ENCODE measurements around the gene ZNF692. TPM values are rescaled to one million over a fixed set of nuclear protein-coding genes. Genes with fewer than 3 reads are reported as not detected.
"Not testable (repeated sequence)": the region's sequence is repeated elsewhere in the genome, so short reads cannot be mapped to it uniquely, and the experiment has no call there.

ZNF692 gene
- total RNA-seq (2014; rRNA removed; shearing (Covaris generic)): 15.0 and 26.1 TPM in 2 replicates

DNA sequence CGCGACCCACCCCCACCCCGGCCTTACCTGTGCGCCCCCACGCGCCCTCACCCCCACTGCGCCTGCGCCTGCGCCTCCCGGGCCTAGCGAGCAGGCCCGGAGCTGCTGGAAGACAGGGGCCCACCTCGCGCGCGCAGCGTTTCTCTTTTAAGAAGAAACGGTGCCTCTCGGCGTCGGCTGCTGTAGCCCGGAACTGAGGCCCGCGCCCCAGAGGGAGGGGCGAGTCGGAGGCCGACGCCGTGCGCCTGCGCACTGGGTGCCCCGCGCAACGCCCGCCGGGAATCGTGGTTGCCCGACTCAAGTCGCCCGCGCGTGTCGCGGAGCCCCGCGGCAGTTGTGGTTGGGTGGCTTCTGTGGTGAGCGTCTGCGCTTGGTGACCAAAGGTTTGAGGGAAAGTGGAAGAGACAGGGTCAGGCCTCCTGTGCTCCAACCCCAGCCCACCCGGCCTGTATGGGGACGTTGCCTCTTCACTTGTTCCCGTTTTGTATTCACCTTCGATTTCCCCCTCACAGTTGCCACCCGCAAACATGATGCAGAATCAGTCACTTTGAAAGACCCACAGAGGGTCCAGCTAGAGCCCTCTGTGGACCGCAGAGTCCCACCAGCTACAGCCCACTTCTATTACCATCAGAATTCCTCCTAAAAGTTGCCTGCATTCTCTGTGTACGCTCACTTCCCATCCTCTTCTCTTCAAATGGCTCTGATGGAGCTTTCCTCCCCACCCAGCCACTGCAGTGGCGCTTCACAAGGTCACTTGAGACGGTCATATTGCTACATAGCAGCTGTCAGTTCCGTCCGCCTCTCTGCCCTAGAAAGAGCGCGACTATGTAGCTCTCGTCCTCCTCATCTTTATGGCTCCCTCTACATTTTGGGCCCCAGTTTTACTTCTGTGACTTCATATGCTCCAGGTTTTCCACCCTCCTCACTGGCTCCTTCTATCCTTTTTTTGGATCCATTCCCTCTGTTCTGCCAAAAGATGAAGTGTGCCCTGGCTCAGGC lies at the start of gene ZNF692:
TSS of gene ZNF692 (minus strand) at position 195 of the 999 bp plus-strand sequence. CDS start 776 bp downstream, outside the sequence.
- peak; percentile 95 for DNase-seq (ENCODE audit: low spot score)

- DNase-seq (ENCODE audit: low spot score): no peak
Observed at GRCh38 chr1:248906753-248907661, 48.1 kb upstream of the ZNF692 start.

DNA sequence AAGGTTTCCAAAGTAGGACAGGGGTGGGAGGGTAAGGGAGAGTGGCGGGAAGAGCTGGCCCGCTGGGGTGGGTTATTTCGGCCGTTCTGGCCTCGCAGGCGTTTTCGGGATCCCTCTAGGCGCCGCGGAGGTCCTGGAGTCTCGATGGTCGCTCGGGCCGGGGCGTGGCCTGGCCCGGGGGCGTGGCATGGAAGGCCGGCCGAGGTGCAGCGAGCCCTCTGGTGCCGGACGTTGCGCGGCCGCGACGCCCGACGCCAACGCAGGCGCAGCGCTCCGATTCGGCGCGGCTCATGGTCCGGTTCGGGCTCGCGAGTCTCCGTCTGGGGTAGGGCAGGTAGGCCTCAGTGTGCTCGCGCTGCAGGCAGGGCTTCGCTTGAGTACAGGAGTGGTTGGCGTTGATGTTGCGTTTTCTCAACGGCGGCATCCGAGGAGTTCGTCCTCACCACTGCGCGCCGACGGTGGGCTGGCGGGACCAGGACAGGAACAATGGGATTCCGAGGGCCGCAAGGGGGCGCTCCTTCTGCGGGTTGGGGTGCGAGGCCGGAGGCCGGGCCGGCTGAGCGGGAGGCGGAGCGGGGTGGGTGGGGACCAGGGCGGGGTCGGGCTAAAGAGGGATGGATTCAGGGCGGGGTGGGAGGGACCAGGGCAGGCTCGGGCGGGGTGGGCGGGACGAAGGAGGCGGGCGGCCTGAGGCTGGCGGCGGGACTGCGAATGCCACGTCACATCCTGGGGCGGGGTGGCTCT lies 47.3 kb upstream of the ZNF692 start, which contains the start of gene PGBD2:
TSS of gene PGBD2 (plus strand) at position 227 of the 744 bp plus-strand sequence. CDS start 7,628 bp downstream, outside the sequence.
- DNase-seq (ENCODE audit: low spot score): peak; percentile 86

DNA sequence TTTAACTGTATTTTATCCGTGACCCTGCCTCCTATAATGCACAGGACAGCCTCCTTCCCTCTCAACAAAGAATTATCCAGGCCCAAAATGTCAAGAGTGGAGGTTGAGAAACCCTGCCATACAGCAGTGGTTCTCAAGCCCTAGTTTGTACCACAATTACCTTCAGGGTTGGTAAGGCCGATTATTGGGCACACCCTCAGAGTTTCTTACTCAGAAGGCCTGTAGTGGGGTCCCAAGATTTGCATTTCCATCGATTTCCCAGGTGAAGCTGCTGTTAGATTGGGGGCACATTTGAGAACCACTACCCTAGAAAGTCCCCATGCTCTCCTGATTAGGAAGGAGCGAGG lies 46.8 kb upstream of the ZNF692 start:
- no peak for DNase-seq (ENCODE audit: low spot score)

GRCh38 chr1:248904437-248905216 lies 45.7 kb upstream of the ZNF692 start:
- DNase-seq (ENCODE audit: low spot score): no peak

DNA sequence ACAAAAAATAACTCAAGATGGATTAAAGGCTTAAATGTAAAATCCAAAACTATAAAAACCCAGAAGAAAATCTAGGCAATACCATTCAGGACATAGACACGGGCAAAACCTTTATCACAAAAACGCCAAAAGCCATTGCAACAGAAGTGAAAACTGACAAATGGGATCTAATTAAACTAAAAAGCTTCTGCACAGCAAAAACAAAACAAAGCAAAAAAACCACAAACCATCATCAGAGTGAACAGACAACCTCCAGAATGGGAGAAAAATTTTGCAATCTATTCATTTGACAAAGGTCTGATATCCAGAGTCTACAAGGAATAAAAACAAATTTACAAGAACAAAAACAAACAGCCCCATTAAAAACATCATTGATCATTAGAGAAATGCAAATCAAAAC lies 42.7 kb upstream of the ZNF692 start:
- DNase-seq (ENCODE audit: low spot score): no peak

GRCh38 chr1:248900637-248901036 lies 41.8 kb upstream of the ZNF692 start:
- no peak for DNase-seq (ENCODE audit: low spot score)

GRCh38 chr1:248897412-248898337 lies 38.8 kb upstream of the ZNF692 start:
- DNase-seq (ENCODE audit: low spot score): no peak

- DNase-seq (ENCODE audit: low spot score): no peak
Observed at GRCh38 chr1:248894837-248895236, 36.0 kb upstream of the ZNF692 start.

DNA sequence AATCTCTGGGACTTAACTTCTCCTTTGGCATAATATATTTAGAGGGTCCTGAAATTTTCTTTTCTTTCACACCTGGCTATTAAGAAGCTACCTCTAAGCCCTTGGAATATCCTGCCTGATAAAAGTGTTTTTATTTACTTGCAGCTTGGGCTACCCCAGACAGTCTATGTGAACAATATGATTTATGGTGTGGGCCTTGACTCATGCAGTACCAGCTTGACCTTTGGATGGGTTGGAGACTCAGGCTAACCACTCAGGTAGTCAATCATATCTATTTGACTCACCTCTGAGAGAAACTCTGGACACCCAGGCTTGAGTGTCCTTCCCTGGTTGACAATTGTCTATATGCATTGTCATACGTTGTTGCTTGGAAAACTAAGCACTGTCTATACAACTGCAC lies 33.7 kb upstream of the ZNF692 start:
- DNase-seq (ENCODE audit: low spot score): no peak

GRCh38 chr1:248891758-248892157 lies 32.9 kb upstream of the ZNF692 start:
- DNase-seq (ENCODE audit: low spot score): no peak

GRCh38 chr1:248890549-248891498 lies 31.9 kb upstream of the ZNF692 start:
- DNase-seq (ENCODE audit: low spot score): no peak

DNA sequence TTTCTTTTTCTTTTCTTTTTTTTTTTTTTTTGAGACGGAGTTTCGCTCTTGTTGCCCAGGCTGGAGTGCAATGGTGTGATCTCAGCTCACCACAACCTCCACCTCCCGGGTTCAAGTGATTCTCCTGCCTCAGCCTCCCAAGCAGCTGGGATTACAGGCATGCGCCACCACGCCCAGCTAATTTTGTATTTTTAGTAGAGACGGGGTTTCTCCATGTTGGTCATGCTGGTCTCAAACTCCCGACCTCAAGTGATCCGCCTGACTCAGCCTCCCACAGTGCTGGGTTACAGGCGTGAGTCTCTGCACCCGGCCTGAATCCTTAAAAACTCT lies 31.0 kb upstream of the ZNF692 start:
- not testable (repeated sequence) for DNase-seq (ENCODE audit: low spot score)

GRCh38 chr1:248886237-248886895 lies 27.5 kb upstream of the ZNF692 start:
- peak; percentile 46 for DNase-seq (ENCODE audit: low spot score)

DNA sequence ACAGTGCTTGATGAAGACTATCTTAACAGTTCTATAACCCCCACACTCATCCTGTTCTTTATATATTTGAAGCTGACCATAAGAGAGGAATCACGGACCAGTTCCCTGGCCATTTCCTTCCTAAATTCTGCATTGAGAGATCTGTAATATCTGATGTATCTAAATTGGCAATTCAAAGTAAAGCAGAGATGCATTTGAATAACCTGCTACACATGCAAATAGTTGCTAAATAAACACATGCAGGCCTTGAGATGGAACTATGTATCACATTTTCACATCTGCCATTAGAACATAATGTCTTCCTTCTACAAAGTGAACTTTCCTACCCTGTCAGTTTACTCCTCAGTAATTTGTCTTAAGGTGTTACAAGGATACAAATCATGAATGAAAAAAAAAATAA lies 26.8 kb upstream of the ZNF692 start:
- DNase-seq (ENCODE audit: low spot score): no peak

DNA sequence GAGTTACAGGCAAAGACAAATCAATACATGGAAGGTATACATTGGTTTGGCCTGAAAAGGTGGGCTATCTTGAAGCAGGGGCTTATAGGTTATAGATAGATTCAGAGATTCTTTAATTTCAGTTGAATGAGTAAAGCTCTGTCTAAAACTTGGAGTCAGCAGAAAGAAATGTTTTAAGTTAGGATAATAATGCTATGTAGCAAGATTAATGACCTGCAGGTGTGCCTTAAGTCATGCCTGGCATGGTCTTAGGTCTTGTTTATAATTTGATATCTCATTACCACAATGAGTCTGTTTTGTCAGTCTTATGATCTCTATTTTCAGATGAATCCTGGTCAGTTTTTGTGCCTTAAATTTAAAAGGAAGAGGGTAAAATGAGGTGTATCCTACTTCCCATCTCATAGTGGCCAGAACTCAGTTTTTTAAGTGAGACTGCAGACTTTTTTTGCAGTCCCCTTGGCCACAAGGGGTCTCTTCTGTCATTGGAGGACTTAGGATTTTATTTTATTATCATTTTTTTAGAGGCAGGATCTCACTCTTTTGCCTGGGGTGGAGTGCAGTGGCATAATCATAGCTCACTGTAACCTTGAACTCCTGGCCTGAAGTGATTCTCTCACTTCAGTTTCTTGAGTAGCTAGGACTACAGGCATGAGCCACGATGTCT lies 25.9 kb upstream of the ZNF692 start:
- DNase-seq (ENCODE audit: low spot score): peak; percentile 41

DNA sequence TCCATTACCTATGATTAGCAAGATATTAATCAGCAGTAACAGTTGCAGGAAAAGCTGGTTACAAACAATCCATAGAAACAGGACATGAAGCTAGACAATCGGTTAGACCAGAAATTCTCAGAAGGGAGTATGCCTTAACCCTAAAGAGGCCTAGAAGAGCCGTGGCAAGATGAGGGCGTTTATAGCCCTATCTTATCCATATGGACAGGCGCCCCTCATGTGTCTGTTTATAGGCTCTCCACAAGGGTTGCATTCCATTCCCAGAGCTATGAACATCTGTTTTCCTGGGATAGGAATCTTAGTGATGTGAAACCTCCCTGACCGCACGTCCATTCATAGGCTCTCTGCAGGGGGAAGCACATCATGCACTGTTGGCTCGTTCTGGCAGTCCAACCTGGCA lies 23.5 kb upstream of the ZNF692 start:
- DNase-seq (ENCODE audit: low spot score): not testable (repeated sequence)
